Spleen (tissue), 7 donors: ENCODE data around the gene GSE1.

ENCODE experiments used
- CTCF ChIP-seq, 11 experiments: fragments of 200-600 bp in 7 of 11; fragments of 450-650 bp in 4 of 11; sonication (generic) in 4 of 11; IDR thresholded peaks in 8 of 11; conservative IDR thresholded peaks in 3 of 11; 1 replicate in 7 of 11; 2 replicates in 4 of 11; pipeline versions ENCODE4 v1.4.0 to v1.8.0; 2016 to 2021; ENCODE audit warnings: antibody characterized with exemption in 11 of 11, inconsistent platforms in 4 of 11, mild to moderate bottlenecking in 1 of 11
- POLR2A ChIP-seq, 3 donors: fragments of 450-650 bp; IDR thresholded peaks; one replicate each; pipeline ENCODE4 v1.5.1; 2017; ENCODE audit warnings: antibody characterized with exemption in 3 of 3, mild to moderate bottlenecking in 1 of 3
- POLR2AphosphoS5 ChIP-seq, 3 donors: sonication (generic); formaldehyde crosslinking; IDR thresholded peaks; one replicate each; pipeline ENCODE4 v1.5.1; 2017; ENCODE audit warnings: antibody characterized with exemption in 3 of 3
- donor health status: DM: no; HTN: no; CAD: no; lungs with moderate emphysema.
- donor health status: DM: no; HTN: no; CAD: no.
- donor health status: DM: no; HTN: no; CAD: no.

- TF ChIP-seq POLR2AphosphoS5 (IDR thresholded peaks at IDR 0.05) (no peak), POLR2A (IDR thresholded peaks at IDR 0.05) (no peak), CTCF (IDR thresholded peaks at IDR 0.05 in 8 of 11, conservative IDR thresholded peaks at IDR 0.05 in 3 of 11) (peak in 1 of 11 experiments; percentile 7)
Observed at GRCh38 chr16:85607796-85608514, 5.2 kb upstream of the GSE1 start.
